Measurements from ENCODE around the gene PRR33. TPM values are rescaled to one million over a fixed set of nuclear protein-coding genes. Genes with fewer than 3 reads are reported as not detected.
"Not testable (repeated sequence)": the region's sequence is repeated elsewhere in the genome, so short reads cannot be mapped to it uniquely, and the experiment has no call there.

PRR33 gene
- polyA plus RNA-seq, 3 donors: 0.04 to 0.07 (median 0.07) TPM

DNA sequence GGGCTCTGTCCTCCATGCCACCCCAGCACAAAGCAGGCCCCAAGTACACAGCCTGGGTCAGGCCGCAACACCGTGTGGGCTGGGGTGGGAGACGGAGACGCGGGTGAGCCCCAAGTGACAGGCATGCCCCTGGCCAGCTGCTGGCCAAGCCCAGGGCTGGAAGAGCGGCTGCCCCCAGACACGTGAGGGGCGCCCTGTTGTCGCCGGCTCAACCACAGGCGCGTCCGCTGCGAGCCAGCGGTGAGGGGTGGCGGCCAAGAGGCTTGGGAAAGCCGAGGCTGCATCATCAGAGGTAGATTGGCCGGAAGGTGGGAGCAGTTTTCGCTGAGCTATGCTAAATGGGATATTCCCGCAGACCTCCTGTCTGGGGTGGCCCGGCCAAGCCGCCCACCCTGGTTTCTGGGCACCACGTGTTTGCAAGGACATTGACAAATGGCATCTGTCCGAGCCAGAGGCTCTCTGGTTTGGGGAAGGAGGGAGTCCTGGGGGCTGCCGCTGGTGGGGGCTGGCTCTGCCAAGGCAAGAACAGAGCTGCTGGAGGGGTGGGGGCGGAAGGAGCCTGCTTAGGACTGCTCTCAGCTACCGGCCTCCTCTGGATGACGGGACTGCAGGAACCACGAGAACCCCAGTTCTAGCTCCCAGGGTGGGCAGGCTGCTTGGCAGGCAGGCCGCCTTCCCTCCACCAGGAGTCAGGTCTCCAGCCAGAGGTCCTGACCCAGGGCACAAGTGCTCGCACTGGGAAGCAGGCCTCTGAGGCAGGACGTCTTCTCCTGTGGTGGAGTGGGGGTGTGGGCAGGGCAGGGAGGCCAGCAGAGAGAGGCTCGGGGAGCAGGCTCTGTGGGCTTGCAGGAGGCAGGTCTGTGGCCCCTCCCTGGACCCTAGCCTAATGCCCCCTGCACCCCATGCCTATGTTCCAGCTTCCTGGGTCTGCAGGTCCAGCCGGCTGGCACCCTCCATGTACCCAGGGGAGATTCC is 552 bp downstream of the PRR33 start:
- no peak for DNase-seq (ENCODE audit: low read depth in 3 of 3, low spot score in 2 of 3)

- no peak for DNase-seq (ENCODE audit: low read depth in 3 of 3, low spot score in 2 of 3)
Observed at GRCh38 chr11:1889941-1890855, 1.5 kb downstream of the PRR33 start.

DNA sequence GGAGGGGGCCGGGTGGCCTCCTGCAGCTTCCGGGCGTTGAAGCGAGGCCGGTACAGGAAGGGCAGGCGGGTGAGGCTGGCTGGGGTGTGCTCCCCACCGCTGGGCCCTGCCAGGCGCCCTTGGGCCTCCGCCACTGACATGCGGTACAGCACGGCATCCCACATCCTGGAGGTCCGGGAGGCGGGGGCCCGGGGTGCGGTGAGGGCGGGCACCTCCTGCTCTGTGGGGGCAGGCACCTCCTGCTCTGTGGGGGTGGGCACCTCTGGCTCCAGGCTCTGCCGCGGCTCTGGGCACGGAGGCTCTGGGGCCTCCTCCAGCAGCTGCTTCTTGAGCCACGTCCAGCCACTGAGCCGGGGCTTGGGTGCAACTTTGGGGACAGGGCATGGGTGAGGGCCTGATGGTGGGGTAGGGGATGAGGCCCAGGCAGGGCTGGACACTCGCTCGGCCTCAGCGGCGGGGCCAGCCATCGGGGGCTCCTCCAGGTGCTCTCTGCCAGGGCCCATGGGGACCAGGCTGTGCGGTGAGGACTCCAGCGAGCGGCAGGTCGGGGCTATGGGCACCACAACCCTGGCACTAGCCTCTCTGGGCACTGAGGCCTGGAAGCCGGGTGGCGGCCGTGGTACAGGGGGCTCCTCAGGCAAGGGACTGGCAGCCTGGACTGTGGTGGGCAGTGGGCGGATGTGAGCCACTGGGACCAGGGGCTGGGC is 2.3 kb downstream of the PRR33 start:
- no peak for DNase-seq (ENCODE audit: low read depth in 3 of 3, low spot score in 2 of 3)

- DNase-seq (ENCODE audit: low read depth in 3 of 3, low spot score in 2 of 3): no peak
Observed at GRCh38 chr11:1888811-1889210, 2.9 kb downstream of the PRR33 start.

- no peak for DNase-seq (ENCODE audit: low read depth in 3 of 3, low spot score in 2 of 3)
Observed at GRCh38 chr11:1888347-1888753, 3.3 kb downstream of the PRR33 start.

DNA sequence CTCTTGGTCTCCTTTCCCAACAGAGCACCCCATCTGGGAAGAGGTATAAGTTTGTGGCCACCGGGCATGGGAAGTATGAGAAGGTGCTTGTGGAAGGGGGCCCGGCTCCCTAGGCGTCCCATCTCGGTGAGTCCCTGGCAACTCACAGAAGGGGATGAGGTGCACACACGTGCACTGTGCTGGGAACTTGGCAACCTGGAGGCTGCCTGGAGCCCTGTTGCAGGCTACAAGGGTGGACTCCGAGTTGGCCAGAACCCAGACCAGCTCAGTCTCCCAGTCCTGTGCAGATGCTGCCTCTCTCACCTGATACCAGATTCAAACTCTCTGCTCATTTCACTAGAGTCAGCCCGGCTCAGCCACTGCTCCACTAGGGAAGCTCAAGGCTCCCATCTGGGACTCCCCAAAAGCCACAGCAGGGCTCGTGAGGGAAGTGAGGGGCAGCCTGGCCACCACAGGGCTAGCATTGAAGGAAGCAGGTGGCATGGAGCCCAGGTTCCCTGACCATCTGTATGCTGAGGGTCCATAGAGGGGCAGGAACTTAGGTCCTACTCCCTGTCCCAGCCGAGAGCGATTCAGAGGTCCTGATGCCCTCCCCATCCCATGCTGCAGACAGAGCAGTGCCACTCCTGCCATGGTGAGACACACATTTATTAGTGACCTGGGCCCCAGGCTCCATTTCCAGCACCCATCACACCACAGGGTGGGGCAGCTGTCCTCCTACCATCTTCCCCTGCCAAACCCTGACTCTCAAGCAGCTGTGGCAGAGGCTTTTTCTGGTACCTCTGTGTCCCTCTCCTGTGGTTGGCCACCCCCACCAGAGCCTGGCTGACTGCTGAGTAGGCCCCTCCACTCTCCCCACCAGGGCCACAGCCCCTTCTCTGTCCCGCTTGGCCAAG is 4.0 kb downstream of the PRR33 start:
- DNase-seq (ENCODE audit: low read depth in 3 of 3, low spot score in 2 of 3): no peak

DNA sequence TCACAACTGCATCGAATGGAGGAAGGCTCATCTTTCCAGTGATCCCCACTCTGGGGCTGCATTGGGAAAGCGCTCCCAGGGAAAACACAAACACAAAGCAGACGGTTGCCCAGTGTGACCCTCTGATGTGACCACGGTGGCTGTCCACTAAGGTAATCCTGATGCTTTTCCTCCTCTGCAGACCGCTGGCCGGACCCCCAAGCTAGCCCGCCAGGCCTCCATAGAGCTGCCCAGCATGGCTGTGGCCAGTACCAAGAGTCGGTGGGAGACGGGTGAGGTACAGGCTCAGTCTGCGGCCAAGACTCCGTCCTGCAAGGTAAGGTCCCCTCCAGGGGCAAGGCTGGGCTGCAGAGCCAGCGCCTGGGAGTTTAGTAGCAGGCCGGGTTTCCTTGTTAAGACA is 5.1 kb downstream of the PRR33 start:
- DNase-seq (ENCODE audit: low read depth in 3 of 3, low spot score in 2 of 3): not testable (repeated sequence)

DNA sequence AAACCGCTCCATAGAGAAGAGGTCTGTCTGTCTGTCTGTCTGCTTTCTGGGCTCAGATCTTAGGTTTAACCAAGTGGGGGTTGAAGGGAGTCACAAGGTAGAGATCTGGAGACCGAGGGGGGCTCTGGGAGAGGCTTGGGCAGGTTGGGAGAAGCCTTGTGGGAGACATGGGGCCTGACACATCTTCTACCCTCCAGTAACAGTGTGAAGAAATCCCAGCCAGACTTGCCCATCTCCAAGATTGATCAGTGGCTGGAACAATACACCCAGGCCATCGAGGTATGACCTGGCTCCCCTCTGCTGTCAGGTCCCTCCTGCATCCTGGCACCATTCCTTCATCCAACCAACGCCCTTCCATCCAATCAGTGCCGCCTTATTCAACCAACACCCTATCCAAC is 7.4 kb downstream of the PRR33 start:
- DNase-seq (ENCODE audit: low read depth in 3 of 3, low spot score in 2 of 3): no peak

DNA sequence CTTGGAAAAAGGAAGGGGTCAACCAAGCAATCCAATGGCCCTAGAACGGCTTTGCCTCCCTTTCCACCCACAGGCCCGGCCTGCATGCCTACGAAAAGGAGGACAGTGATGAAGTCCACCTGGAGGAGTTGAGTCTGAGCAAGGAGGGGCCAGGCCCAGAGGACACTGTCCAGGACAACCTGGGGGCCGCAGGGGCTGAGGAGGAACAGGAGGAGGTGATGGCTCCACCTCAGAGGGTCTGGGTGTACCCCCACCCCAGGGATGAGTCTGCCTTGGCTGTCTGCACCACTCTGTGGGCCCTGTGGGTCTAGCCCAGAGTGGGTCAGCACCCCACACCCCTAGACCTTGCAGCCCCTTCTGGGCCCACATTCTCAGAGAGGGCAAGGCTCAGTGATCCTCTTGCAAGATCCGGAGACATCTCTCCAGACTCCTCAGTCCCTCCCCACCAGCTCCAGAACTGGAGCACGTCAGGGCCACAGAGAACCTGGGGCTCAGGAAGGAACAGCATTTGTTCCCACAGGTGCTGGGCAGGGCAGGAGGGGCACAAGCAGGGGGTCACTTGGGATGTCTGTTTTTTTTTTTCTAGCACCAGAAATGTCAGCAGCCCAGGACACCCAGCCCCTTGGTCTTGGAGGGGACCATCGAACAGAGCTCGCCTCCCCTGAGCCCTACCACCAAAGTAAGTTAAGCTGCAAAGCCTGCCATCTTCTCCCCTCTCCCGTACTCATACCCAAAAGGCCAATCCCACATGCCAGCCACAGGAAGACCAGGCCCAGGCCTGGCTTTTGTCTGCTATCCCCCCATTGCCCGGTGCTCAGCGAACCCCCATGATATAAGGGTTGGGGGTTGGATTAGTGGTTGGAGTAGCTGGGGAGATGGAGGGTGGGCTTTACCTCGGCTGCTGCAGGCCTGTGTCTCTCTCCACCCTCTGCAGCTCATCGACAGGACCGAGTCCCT is 8.1 kb downstream of the PRR33 start:
- no peak for DNase-seq (ENCODE audit: low read depth in 3 of 3, low spot score in 2 of 3)

DNA sequence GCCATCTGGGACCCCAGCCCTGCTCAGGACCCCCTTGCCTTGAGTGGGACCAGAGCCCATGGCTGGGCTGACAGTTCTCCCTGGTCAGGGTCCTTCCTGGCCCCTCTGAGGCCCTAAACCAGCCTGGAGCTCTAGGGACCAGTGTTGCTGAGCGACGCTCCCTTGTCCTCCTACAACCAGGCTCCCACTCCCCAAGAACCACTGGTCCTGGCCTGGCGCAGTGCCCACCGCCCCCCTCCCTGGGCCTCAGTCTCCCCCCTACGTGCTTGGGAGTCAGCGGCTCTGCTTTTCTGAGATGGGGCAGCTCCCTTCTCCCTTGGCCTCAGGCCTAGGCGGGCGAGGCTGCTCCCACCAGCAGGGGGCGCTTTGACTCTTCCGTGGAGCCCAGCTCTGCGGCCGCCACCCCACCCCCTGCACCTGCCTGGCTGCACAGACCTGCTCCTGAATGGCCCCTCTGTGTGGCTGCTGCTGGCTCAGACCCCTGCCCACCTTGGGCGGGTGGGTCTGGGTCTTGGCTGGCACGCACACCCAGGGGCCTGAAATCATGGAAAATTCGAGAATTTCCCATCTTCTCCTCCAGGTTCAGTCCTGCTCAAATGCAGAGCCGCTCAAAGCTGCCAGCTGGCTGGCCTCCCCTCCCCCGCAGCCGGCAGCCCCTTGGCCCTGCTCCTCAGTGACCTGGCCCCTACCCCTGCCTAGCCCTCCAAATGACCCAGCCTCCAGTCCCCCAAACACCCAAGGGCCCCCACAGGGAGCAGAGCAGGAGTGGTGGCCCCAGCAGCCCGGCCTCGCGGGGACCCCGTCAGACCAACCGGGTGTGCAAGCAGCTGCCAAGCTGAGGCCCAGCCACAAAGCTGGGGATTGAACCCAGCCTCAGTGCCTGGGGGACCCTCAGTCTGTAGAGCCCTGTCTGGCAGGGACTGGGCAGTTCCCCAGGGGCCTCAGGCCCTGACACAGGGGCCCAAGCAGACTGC is 9.1 kb downstream of the PRR33 start:
- DNase-seq (ENCODE audit: low read depth in 3 of 3, low spot score in 2 of 3): peak in 1 of 3 donors; percentile 75

- DNase-seq (ENCODE audit: low read depth in 3 of 3, low spot score in 2 of 3): no peak
Observed at GRCh38 chr11:1881442-1882264, 10.0 kb downstream of the PRR33 start.

DNA sequence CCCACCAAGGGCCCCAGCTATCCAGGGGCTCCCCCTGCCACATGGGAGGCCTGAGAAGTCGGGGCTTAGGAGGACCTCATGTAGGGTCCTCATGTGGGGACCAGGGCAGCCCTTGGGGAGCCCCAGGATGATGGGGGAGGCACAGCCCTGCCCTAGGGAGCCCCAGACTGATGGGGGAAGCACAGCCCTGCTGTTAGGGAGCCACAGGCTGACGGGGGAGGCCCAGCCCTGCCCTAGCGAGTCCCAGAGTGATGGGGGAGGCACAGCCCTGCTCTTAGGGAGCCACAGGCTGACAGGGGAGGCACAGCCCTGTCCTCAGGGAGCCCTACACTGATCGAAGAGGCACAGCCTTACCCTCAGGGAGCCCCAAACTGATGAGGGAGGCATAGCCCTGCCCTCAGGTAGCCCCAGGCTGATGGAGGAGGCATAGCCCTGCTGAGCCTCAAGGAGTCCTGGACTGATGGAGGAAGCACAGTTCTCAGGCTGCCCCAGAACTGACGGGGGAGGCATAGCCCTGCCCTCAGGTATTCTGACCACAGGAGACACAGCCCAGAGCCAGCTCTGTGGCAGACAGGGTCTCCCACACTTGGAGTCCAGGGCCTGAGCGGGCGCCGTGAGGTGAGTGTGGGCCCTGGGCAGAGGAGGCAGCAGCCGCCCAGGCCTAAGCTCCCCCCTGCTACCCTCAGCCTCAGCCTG is 10.8 kb downstream of the PRR33 start:
- no peak for DNase-seq (ENCODE audit: low read depth in 3 of 3, low spot score in 2 of 3)

DNA sequence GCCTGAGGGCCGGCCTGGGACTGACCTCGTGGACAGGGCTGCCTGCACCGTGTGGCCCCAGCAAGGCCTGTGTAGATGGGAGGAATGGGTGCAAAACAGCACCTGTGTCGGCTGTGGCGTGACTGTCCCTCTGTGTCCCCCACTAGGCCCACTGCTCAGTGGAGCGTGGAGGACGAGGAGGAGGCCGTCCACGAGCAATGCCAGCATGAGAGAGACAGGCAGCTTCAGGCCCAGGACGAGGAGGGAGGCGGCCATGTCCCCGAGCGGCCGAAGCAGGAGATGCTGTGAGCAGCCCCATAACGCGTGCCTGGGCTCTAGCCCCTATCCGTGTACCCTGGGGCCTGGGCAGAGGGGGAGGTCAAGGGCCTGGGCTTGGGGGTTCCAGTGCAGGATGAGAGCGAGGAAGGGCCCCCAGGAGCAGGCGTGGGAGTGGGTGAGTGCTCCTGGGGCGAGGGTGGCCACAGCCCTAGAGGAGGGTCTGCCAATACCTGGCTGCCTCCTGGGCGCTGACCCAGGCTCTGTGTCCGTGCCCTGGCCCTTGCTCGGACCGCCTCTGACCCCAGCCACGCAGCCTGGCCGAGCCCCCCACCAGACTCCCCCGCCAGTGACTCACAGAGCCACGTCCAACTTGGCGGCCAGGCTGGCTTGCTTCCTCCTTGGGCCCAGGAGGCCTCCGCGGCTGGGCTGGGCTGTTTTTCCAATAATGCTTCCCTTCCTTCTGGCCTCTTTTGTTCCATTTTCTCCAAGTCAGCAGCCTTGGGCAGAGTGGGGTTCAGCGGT is 11.6 kb downstream of the PRR33 start:
- DNase-seq (ENCODE audit: low read depth in 3 of 3, low spot score in 2 of 3): no peak

- DNase-seq (ENCODE audit: low read depth in 3 of 3, low spot score in 2 of 3): no peak
Observed at GRCh38 chr11:1879342-1879940, 12.3 kb downstream of the PRR33 start.

Measured in right renal cortex interstitium (tissue), 3 donors.